ENCODE results near the gene C10orf90.
"Not testable (repeated sequence)": the region's sequence is repeated elsewhere in the genome, so short reads cannot be mapped to it uniquely, and the experiment has no call there.

The C10orf90 gene

DNA sequence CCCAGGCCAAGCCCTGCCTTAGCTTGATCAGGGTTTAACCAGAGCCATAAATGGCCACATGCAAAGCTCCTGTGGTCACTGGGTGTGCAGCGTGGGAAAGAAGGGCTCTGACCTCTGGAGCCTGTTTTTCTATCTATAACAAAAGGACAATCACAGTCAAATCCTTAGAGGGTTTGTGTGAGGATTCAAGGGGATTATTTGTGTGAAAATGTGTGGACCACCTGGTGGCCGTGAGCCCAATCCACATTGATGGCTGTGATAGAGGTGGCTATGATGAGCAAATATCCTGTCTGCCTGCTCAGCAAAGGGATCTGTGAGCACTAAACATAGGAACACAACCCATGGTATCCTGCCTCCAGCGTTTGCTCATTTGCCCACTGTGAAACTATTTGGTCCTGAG, 107.1 kb downstream of the C10orf90 start:
- no peak for DNase-seq (ENCODE audit: low read depth)
- no peak overlapping the region for H3K4me3 ChIP-seq (ENCODE audit: low read length)
- TF ChIP-seq, protein P1, sequence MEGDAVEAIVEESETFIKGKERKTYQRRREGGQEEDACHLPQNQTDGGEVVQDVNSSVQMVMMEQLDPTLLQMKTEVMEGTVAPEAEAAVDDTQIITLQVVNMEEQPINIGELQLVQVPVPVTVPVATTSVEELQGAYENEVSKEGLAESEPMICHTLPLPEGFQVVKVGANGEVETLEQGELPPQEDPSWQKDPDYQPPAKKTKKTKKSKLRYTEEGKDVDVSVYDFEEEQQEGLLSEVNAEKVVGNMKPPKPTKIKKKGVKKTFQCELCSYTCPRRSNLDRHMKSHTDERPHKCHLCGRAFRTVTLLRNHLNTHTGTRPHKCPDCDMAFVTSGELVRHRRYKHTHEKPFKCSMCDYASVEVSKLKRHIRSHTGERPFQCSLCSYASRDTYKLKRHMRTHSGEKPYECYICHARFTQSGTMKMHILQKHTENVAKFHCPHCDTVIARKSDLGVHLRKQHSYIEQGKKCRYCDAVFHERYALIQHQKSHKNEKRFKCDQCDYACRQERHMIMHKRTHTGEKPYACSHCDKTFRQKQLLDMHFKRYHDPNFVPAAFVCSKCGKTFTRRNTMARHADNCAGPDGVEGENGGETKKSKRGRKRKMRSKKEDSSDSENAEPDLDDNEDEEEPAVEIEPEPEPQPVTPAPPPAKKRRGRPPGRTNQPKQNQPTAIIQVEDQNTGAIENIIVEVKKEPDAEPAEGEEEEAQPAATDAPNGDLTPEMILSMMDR (IDR thresholded peaks at IDR 0.05; ENCODE audit: insufficient read depth, low read depth, low read length, missing control alignments), result no peak

DNA sequence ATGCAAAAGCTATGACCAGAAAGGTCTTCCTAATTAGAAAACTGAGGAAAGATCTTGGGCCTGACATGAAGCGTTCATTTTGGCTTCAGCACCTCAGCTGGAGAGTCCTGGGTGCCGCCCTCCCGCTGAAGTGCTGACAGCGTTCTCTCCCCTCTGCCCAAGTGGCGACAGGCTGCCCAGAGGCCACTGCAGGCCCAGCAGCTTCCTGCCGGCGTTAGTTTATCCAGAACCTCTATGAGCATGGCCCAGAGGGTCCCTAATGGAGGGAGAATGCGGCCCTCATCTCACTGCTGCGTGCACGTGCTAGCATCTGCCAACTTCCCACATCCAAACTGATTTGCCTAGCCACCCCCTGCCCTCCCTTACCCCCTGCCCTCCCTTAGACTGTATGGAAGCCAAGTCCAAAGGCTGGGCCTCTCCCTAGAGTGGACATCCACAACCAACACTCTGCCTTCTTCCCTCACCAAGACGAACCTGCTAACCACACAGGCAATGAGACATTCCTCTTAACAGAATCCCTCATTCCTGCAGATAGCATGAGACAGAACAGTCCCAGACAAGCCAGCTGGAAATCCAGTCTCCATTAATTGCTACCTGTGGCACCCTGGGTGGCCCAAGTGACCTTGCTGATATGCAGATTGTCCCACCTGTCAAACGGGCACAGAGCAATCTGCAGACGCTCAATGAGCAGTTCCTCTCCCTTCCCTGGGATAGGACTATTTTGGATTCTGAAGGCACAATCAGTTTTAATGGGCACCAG, 108.4 kb downstream of the C10orf90 start:
- no peak for DNase-seq (ENCODE audit: low read depth)
- no peak overlapping the region for H3K4me3 ChIP-seq (ENCODE audit: low read length)
- TF ChIP-seq, protein P1 (IDR thresholded peaks at IDR 0.05; ENCODE audit: insufficient read depth, low read depth, low read length, missing control alignments), result no peak

DNA sequence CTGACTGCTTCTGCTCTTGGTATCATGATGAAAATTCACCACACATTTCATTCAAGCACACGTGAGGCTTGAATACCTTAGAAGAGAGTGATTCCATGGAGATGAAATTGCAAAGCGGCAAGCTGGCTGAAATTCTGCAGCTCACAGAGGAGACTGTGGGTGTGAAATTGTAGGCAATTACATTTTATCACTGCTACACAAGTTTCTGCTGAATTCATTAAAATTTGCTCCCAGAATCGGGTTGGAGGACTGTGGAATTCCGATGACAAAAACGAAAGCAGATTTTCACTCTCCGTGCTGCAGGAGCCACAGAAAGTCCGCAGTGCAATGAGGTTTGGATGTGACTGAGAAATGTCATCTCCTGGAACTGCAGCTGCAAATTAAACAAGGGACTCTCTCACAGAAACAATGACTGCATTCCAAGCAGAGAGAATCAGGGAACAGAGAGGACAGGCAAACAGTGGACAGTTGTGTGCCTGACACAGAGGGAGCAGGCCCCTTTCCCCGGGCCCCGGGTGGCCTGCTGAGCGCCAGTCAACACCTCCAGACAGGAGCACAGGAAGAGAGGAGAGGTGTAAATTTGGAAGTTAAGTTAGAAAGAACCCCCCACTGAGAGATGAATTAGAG, 109.1 kb downstream of the C10orf90 start:
- no peak for DNase-seq (ENCODE audit: low read depth)
- H3K4me3 ChIP-seq (ENCODE audit: low read length), result no peak overlapping the region
- TF ChIP-seq, protein P1 (IDR thresholded peaks at IDR 0.05; ENCODE audit: insufficient read depth, low read depth, low read length, missing control alignments), result no peak

DNA sequence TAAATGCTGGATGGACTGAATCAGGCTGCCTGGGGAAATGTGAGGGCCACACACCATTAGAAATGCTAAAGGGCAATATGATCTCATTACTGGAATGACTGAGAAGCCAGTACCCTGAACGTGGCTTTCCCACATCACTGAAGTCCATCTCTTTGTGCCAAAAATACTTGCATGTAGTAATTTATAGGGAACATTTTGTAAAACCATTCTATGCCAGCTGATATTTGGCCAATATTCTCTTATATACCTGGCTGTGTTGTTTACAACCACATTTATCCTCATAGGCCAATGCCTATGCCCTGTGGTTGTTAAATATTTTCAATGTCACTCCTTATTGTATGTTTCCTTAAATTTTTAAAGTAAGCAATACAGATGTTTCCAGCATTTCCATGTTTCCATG, 111.6 kb downstream of the C10orf90 start:
- no peak for DNase-seq (ENCODE audit: low read depth)
- TF ChIP-seq, protein P1 (IDR thresholded peaks at IDR 0.05; ENCODE audit: insufficient read depth, low read depth, low read length, missing control alignments), result no peak

DNA sequence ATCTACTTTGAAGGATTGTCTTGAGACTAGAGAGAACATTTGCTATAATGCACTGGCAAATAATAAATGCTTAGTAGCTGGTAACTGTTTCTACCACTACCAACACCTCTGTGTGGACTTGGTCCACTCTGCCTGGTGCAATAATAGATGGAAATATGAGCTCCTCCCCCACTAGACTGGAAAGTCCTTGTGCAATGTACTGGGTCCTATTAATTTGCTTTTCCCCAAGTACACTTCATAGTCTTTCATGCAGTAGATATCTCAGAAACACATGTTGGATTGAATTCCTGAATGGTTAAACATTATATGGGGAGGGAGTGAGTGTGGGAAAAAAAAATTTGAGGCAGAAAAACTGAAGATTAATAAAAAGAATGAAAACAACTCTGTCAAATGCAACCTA, 119.3 kb downstream of the C10orf90 start:
- H3K4me3 ChIP-seq (ENCODE audit: low read length), result no peak overlapping the region
- TF ChIP-seq, protein P1 (IDR thresholded peaks at IDR 0.05; ENCODE audit: insufficient read depth, low read depth, low read length, missing control alignments), result no peak
- DNase-seq (ENCODE audit: low read depth), result no peak

More for the DNA sequence above, 111.6 kb downstream of the C10orf90 start:
- no peak overlapping the region for H3K4me3 ChIP-seq (ENCODE audit: low read length)

DNA sequence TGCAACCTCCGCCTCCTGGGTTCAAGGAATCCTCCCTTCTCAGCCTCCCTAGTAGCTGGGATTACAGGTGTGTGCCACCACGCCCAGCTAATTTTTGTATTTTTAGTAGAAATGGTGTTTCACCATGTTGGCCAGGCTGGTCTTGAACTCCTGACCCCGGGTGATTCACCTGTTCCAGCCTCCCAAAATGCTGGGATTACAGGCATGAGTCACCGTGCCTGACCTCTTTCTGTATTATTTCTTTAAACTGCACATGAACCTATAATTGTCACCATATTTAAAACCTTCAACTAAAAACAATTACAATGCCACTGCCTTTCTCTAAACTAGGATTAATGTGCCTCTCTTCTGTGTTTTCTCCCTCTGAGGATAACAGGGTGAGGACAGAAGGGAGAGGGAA, 119.9 kb downstream of the C10orf90 start:
- not testable (repeated sequence) for DNase-seq (ENCODE audit: low read depth); H3K4me3 ChIP-seq (ENCODE audit: low read length)

DNA sequence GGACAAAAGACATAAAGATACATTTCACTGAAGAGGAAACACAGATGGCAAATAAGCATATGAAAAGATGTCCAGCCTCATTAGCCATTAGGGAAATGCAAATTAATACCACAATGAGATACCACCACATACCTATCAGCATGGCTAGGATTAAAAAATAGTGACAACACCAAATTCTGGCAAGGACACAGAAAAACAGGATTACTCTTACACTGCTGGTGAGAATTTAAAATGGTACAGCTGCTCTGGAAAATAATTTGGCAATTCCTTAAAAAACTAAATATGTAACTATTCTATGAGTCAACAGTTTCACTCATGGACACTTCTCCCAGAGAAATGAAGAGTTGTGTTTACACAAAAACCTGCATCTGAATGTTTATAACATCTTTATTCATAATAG, 121.1 kb downstream of the C10orf90 start:
- DNase-seq (ENCODE audit: low read depth), result no peak
- TF ChIP-seq, protein P1 (IDR thresholded peaks at IDR 0.05; ENCODE audit: insufficient read depth, low read depth, low read length, missing control alignments), result no peak
- no peak overlapping the region for H3K4me3 ChIP-seq (ENCODE audit: low read length)

All from epithelial cell of esophagus (primary cell).